ENCODE results near the gene SYNE1.
"Not testable (repeated sequence)": the region's sequence is repeated elsewhere in the genome, so short reads cannot be mapped to it uniquely, and the experiment has no call there.

SYNE1 gene

DNA sequence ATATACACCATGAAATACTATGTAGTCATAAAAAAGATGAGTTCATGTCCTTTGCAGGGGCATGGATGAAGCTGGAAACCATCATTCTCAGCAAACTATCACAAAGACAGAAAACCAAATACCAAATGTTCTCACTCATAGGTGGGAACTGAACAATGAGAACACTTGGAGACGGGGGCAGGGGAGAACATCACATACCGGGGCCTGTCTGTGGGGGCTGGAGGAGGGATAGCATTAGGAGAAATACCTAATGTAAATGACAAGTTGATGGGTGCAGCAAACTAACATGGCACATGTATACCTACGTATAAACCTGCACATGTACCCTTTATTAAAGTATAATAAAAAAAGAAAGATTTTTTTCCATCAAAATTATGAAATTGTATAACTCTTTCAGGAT lies 22.4 kb downstream of the SYNE1 start:
- DNase-seq (ENCODE audit: low spot score), result not testable (repeated sequence)

DNA sequence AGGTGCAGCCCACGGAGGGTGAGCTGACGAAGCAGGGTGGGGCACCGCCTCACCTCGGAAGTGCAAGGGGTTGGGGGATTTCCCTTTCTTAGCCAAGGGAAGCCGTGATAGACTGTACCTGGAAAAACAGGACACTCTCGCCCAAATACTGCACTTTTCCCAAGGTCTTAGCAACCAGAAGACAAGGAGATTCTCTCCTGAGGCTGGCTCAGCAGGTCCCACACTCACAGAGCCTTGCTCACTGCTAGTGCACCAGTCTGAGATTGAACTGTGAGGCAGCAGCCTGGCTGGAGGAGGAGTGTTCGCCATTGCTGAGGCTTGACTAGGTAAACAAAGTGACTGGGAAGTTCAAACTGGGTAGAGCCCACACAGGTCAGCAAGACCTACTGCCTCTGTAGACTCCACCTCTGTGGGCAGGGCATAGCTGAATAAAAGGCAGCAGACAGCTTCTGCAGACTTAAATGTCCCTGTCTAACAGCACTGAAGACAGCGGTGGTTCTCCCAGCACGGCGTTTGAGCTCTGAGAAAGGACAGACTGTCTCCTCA lies 28.0 kb downstream of the SYNE1 start:
- no peak for DNase-seq (ENCODE audit: low spot score)

DNA sequence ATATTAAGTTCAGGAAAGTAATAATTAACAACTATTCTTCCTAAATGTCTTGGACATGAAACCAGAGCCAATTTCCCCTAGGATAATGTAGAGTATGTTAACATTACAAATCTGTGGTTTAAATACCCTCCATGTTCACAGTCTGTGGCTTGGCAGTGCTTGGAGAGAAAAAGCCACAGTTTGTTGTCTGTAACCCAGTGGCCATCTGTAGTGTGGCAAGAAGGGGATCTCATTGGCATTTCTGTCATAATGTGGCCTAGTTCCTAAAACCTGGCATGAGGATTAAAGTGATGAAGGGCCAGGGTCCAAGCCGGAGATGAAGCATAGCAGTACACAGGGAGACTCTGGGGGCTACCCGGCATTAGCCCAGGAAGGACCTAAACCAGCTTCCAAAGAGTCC lies 31.2 kb downstream of the SYNE1 start:
- DNase-seq (ENCODE audit: low spot score), result no peak

DNA sequence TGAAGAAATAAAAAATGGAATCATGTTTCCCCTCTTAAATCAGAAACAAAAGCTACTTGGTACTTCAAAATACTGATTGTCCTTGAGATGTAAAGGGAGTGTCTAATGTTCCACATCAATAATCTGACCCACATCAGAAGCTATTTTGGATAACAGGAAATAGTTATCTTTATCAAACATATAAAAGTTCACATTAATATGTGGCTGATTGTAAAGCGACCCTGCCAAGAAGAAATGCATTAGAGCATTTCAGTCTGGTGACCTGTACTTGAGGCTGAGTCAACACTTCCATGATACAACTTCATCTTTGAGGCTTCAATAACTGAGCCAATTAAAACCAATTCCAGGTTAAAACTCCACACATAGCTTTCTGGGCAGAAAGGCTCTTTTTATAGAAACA lies 31.8 kb downstream of the SYNE1 start:
- DNase-seq (ENCODE audit: low spot score), result no peak

DNA sequence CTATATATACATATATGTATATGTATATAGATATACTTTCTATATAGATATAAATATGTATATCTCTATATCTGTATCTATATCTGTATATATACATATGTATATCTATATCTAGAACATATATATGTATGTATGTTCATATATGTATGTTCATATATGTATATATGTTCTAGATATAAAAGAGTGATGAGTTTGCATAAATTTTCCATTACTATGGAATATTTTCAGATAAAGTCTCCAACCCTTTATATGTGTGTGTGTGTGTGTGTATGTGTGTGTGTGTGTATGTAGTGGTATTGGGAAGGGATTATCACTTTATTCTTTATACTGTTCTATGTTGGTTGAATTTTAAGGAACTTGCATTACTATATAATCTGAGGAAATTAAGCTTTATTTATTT lies 33.3 kb downstream of the SYNE1 start:
- no peak for DNase-seq (ENCODE audit: low spot score)

DNA sequence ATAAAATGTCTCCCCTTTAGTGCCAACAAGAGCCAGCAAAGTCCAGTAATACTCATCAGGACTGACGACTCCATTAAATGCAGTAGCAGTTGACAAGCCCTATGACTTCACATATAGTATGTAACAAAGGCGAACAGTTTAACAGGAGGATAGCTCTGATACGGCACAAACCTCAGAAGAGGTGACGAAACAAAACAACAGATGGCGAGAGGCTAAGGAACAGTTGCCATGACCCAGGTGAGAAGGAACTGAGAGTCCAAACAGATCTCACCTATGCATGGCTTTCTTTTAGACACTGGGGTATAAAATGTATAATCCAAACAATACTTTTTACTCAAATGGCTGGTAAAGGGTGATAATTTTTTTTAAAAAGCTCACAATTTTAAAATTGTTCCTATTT lies 37.1 kb downstream of the SYNE1 start:
- no peak for DNase-seq (ENCODE audit: low spot score)

DNA sequence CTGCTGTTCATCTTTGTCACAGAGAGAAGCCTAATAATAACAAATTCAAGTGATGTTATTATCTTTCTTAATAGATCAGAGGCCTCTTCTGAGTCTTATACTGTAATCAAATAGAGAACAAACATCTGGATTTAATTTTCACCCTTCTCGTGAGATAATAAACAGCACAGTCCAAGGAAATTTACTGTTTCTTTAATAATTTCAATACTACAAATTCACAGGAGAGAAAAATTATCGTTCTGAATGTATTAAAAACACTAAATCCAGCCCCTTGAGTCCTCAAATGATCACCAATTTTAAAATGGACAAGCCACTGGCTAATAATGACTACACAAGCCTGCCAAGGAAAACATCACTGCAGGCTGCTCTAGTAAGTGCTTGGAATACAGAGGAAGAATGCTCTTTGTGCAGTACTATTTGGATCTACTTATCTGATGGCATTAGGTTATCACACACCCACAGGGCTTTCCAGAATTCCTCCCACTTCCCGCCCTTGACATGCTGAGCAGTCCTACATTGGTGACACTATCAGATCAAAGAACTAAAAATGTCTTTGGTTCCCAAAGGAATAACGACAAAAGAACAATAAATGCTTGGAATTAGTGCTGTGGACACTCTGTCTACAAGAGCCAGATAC lies 38.1 kb downstream of the SYNE1 start:
- no peak for DNase-seq (ENCODE audit: low spot score)

DNA sequence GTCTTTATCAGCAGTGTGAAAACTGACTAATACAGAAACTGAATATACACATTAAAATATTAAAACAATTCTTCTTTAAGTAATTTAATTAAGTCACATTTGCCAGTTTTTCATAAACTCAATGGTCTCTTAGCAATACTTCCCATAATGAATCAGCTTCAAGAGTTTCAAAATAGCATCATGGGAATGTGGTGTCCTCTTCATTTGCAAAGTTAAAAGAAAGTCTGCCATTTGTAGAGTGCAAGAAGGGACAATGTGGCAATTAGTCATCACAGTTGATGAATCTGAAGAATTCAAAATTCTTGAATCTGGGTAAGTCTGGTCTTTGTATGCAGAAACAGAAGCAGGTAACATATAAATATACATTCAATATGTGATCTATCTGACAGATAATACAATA lies 38.7 kb downstream of the SYNE1 start:
- DNase-seq (ENCODE audit: low spot score), result no peak

DNA sequence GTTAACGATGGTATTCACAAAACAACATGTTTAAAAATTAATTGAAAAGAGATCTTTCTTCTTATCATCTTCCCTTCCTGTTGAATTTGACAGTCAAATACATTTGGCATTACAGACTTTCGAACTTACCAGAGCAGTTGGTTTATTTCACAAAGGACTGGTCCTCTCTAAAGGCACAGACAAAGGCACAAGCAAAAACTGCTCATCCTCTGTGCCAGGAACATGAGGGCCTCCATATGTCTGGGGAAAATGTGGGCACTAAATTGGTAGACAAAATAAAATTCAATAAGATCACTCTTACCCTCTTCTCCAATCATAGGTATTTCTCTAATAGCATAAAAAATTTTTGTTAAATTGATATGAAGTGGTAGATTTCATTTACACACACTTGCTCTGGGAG lies 40.4 kb downstream of the SYNE1 start:
- DNase-seq (ENCODE audit: low spot score), result no peak

DNA sequence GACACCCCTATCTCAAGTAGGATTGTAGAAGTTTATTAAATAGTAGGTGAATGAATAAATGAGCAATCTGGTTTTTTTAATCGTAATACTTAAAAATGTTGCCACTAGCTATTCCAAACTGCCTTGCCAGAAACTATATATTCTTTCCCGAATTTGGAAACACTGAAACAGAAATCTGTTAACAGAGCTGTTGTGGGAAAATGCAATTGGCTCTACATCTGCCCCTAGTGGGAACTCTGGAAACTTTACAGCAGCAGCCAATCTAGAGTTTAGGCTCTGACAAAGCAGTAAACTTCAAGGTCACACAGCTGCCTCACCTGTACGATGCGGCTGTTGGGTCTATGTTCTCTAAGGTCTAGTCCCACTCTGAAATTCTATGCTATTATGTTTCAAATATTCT lies 41.7 kb downstream of the SYNE1 start:
- no peak for DNase-seq (ENCODE audit: low spot score)

- DNase-seq (ENCODE audit: low spot score), result no peak
Measured at GRCh38 chr6:152594701-152595100, 42.5 kb downstream of the SYNE1 start.

DNA sequence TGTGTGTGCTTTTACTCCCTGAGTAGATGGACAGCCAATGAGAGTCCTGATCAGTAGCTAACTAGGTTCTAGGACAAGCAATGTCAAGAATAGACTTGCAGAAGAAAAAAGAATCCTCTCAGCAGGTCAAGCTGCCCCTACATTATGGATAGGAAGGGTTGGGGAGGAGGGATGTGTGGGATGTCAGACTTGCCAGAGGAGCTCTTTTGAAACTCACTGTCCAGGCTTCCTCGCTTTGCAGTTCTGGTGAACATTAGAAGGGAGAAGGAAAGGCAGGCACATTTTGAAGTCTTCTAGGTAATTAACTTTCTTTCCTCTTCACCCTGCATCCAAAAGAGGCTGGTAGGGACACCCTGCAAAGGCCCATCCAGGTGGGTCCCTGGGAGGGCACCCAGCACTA lies 48.7 kb downstream of the SYNE1 start:
- DNase-seq (ENCODE audit: low spot score), result no peak

GRCh38 chr6:152587473-152587872 lies 49.7 kb downstream of the SYNE1 start:
- DNase-seq (ENCODE audit: low spot score), result no peak

DNA sequence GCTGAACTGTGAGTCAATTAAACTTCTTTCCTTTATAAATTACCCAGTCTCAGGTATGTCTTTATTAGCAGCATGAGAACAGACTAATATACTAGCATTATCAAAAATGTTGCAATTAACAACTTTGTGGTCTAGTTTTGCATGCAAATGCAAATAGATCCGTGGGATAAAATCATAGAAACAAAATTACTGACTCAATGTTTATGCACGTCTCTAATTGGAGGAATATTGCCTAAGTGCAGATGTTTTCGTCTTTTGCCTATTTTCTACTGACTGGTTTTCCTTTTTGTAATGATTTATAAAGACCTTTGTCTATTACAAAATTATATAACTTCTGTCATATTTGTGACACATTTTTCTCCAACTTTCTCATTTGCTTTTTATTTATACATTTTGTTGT lies 51.9 kb downstream of the SYNE1 start:
- no peak for DNase-seq (ENCODE audit: low spot score)

GRCh38 chr6:152583888-152584287 lies 53.3 kb downstream of the SYNE1 start:
- no peak for DNase-seq (ENCODE audit: low spot score)

DNA sequence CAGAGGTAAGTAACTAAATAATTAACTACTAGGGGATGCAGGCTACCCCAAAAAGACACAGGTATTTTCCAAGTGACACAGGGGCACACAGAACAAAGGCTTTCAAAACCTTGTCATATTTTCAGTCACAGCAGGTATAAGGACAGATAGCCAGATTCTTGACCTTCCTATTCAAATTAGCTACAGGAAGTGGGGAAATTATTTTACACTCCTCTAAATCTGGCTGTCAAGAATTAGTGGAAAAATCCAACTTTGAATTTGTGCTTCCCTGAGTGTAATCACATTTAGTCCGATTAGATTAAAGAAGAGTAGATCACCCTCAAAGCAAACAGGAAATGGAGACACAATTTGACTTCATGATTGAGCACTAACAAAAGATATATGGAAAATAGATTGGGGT lies 60.6 kb downstream of the SYNE1 start:
- DNase-seq (ENCODE audit: low spot score), result no peak

GRCh38 chr6:152575621-152576150 lies 61.5 kb downstream of the SYNE1 start:
- DNase-seq (ENCODE audit: low spot score), result no peak

DNA sequence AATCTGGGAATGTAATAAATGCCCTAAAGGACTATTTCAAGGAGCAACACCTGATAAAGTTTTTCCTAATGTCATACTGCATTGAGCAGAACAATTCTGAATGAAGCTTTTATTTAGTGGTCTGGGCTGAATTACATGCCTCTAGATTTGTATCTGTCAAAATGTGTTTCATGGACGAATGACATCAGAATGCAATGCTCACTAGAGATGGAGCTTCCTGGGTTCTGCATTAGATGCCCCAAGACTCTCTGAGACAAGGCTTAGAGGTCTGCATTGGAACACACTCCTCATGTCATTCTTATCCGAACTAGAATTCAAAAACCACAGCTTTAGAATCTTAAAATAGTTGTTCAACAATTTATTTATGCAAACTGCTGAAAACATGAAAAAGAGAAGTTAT lies 62.0 kb downstream of the SYNE1 start:
- DNase-seq (ENCODE audit: low spot score), result no peak

- no peak for DNase-seq (ENCODE audit: low spot score)
Measured at GRCh38 chr6:152573762-152574161, 63.4 kb downstream of the SYNE1 start.

- DNase-seq (ENCODE audit: low spot score), result no peak
Measured at GRCh38 chr6:152572338-152573088, 64.6 kb downstream of the SYNE1 start.

DNA sequence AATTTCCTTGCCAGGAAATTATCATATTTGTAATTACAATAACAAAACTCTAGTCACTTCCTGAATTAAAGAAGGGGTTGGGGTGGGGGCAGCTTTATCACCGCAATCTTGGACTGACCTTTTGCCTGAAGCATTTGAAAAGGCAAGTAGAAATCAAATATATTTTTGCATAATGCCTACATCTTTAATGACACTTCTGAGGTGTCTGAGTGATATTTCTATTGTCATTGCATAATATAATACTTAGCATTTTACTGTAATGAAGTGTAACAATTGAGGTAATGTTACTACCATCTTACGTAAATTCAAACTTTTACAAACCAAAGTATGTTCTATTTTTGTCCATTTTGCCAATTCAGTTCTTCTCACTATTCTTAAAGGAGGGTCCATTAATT lies 65.2 kb downstream of the SYNE1 start:
- DNase-seq (ENCODE audit: low spot score), result no peak

- DNase-seq (ENCODE audit: low spot score), result no peak
Measured at GRCh38 chr6:152571089-152571488, 66.1 kb downstream of the SYNE1 start.

DNA sequence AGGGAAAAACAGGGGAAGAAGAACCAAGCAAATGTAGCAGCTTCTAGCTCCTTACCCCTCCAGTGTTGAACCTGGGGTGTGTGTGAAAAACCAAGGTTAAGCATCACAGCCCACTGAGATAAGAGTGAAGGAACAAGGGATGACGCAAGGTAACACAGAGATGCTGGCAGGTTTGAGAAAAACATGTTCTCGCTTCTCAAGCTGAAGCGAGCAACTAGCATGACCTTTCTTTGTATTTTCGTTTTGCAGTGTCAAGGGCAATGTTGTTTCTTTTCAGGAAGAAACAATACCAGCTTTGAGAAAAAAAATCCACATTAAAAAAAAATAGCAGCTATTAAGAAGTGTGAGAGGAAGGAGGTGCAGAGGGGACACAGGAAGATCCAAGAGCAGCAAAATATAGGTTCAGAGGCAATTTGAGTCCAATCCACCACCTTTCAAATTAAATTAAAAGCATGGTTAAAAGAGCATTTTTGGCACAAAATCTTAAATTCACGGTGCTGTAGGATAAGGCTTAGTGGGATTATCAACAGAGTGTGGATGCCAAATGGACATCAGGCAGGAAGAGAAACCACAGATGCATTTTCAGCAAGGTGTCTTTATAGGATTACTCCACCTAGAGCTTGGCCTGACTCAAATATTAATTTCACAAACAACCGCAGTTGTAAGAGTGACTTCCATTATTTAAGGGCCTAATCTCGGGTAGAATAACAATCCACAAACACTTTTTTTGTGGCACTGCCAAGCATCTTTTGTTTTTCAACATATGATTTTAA lies 70.9 kb downstream of the SYNE1 start:
- no peak for DNase-seq (ENCODE audit: low spot score)

All from CD4-positive, alpha-beta T cell treated with Interleukin-6 at 100 ng/mL for 8 hours (primary cell).